Measurements from ENCODE around the gene CABLES2.
A peak's percentile ranks its signal among the peaks of the same experiment; 100 is the strongest.

The CABLES2 gene

GRCh38 chr20:62451156-62451767 is 44.2 kb upstream of the CABLES2 start:
- no peak for TF ChIP-seq CTCF (IDR thresholded peaks at IDR 0.05; ENCODE audit: low read depth, low read length, missing control alignments)
- no peak overlapping the region for H3K4me3 ChIP-seq (ENCODE audit: low read depth, low read length)
- no peak for DNase-seq (ENCODE audit: low read depth)

GRCh38 chr20:62449951-62450691 is 43.0 kb upstream of the CABLES2 start:
- H3K4me3 ChIP-seq (ENCODE audit: low read depth, low read length): no peak overlapping the region
- TF ChIP-seq CTCF (IDR thresholded peaks at IDR 0.05; ENCODE audit: low read depth, low read length, missing control alignments): peak; percentile 9
- DNase-seq (ENCODE audit: low read depth): no peak

GRCh38 chr20:62448788-62449187 is 41.7 kb upstream of the CABLES2 start:
- no peak for DNase-seq (ENCODE audit: low read depth)
- no peak overlapping the region for H3K4me3 ChIP-seq (ENCODE audit: low read depth, low read length)
- no peak for TF ChIP-seq CTCF (IDR thresholded peaks at IDR 0.05; ENCODE audit: low read depth, low read length, missing control alignments)

- no peak for DNase-seq (ENCODE audit: low read depth)
- H3K4me3 ChIP-seq (ENCODE audit: low read depth, low read length): no peak overlapping the region
- TF ChIP-seq CTCF (IDR thresholded peaks at IDR 0.05; ENCODE audit: low read depth, low read length, missing control alignments): no peak
Observed at GRCh38 chr20:62448038-62448437, 41.0 kb upstream of the CABLES2 start.

- TF ChIP-seq CTCF (IDR thresholded peaks at IDR 0.05; ENCODE audit: low read depth, low read length, missing control alignments): no peak
- DNase-seq (ENCODE audit: low read depth): no peak
- H3K4me3 ChIP-seq (ENCODE audit: low read depth, low read length): no peak overlapping the region
Observed at GRCh38 chr20:62446888-62447869, 40.1 kb upstream of the CABLES2 start.

- no peak overlapping the region for H3K4me3 ChIP-seq (ENCODE audit: low read depth, low read length)
- DNase-seq (ENCODE audit: low read depth): no peak
- TF ChIP-seq CTCF (IDR thresholded peaks at IDR 0.05; ENCODE audit: low read depth, low read length, missing control alignments): no peak
Observed at GRCh38 chr20:62446481-62446880, 39.4 kb upstream of the CABLES2 start.
